Right ventricle myocardium inferior (tissue), 1 donor: ENCODE data around the gene SPNS3. TPM values are rescaled to one million over a fixed set of nuclear protein-coding genes. Genes with fewer than 3 reads are reported as not detected.

Experiments used
- ATAC-seq: fragments of 200-7000 bp; cut with Tn5 transposase; one replicate; pipeline ENCODE4 v1.9.1; 2020; ENCODE audit warnings: mild to moderate bottlenecking, moderate library complexity
- DNase-seq: peaks from one replicate; pipeline ENCODE4 v3.0.0; 2021; ENCODE audit errors: missing footprints
- intact Hi-C: fragments of 100-400 bp; cut with DNase I; formaldehyde crosslinking; loops from one replicate; pipeline ENCODE4 v1.11.0; 2022
- total RNA-seq: library from RNA; stranded (reverse); fragmentation: NEBNext Ultra II Directional; extraction: Animal tissue kit (Norgen Biotek cat#: 25700); gene quantifications from one replicate; pipeline ENCODE4 v1.2.1, GENCODE V29; 2021
- donor health status: DM: no; HTN: yes; CAD: no; lungs with severe emphysema.

Gene SPNS3
- total RNA-seq, 1 donor from 2014 or later = 0.35 TPM

- ATAC-seq (no peak), DNase-seq (no peak)
- intact Hi-C loops = no loop called here
These were observed 20.3 kb downstream of the SPNS3 start for GRCh38 chr17:4453812-4454591.

- ATAC-seq = no peak
- intact Hi-C loops = no loop called here
These were observed 26.9 kb downstream of the SPNS3 start for GRCh38 chr17:4460661-4461060.

GRCh38 chr17:4463818-4464476 is 30.2 kb downstream of the SPNS3 start:
- ATAC-seq (peak; percentile 72), DNase-seq (no peak)
- intact Hi-C loops = no loop called here

More at GRCh38 chr17:4460661-4461060, 26.9 kb downstream of the SPNS3 start:
- no peak for DNase-seq

GRCh38 chr17:4465786-4466185 is 32.0 kb downstream of the SPNS3 start:
- DNase-seq = peak; percentile 32
- no peak for ATAC-seq
- intact Hi-C loops = no loop called here

- intact Hi-C loops = no loop called here
- DNase-seq = peak; percentile 1
- no peak for ATAC-seq
These were observed 33.5 kb downstream of the SPNS3 start for GRCh38 chr17:4467287-4467686.

- intact Hi-C loops = no loop called here
- DNase-seq = peak; percentile 37
- peak; percentile 84 for ATAC-seq
These were observed 35.8 kb downstream of the SPNS3 start for GRCh38 chr17:4469552-4469951.

- ATAC-seq (no peak), DNase-seq (no peak)
- intact Hi-C loops = loop anchor here (10.0 kb wide), 1 partner anchor 63 kb away; no protein-coding TSS in a partner anchor
These were observed 38.5 kb downstream of the SPNS3 start for GRCh38 chr17:4472286-4472685.

- no peak for DNase-seq
These were observed 40.4 kb downstream of the SPNS3 start for GRCh38 chr17:4474093-4474492.

GRCh38 chr17:4475001-4475400 is 41.3 kb downstream of the SPNS3 start:
- intact Hi-C loops = loop anchor here (10.0 kb wide), 1 partner anchor 60 kb away; no protein-coding TSS in a partner anchor
- DNase-seq = no peak
- ATAC-seq = no peak

More at GRCh38 chr17:4474093-4474492, 40.4 kb downstream of the SPNS3 start:
- intact Hi-C loops = loop anchor here (10.0 kb wide), 1 partner anchor 61 kb away; no protein-coding TSS in a partner anchor
- peak; percentile 88 for ATAC-seq

GRCh38 chr17:4475463-4475862 is 41.7 kb downstream of the SPNS3 start:
- intact Hi-C loops = loop anchor here (10.0 kb wide), 1 partner anchor 59 kb away; no protein-coding TSS in a partner anchor
- no peak for ATAC-seq
- no peak for DNase-seq

GRCh38 chr17:4476017-4476416 is 42.3 kb downstream of the SPNS3 start:
- DNase-seq (no peak), ATAC-seq (no peak)
- intact Hi-C loops = loop anchor here (10.0 kb wide), 1 partner anchor 59 kb away; no protein-coding TSS in a partner anchor

GRCh38 chr17:4476511-4477070 is 42.9 kb downstream of the SPNS3 start:
- ATAC-seq (no peak), DNase-seq (no peak)
- intact Hi-C loops = loop anchor here (10.0 kb wide), 1 partner anchor 58 kb away; no protein-coding TSS in a partner anchor

- ATAC-seq (no peak), DNase-seq (no peak)
- intact Hi-C loops = loop anchor here (10.0 kb wide), 1 partner anchor 57 kb away; no protein-coding TSS in a partner anchor
These were observed 43.6 kb downstream of the SPNS3 start for GRCh38 chr17:4477255-4477791.

GRCh38 chr17:4478318-4478830 is 44.6 kb downstream of the SPNS3 start:
- intact Hi-C loops = loop anchor here (10.0 kb wide), 1 partner anchor 56 kb away; no protein-coding TSS in a partner anchor
- no peak for ATAC-seq

GRCh38 chr17:4479340-4479981 is 45.7 kb downstream of the SPNS3 start:
- ATAC-seq (no peak), DNase-seq (no peak)
- intact Hi-C loops = loop anchor here (10.0 kb wide), 1 partner anchor 55 kb away; no protein-coding TSS in a partner anchor

More at GRCh38 chr17:4478318-4478830, 44.6 kb downstream of the SPNS3 start:
- no peak for DNase-seq

- no peak for ATAC-seq
- DNase-seq = peak; percentile 41
- intact Hi-C loops = loop anchor here (10.0 kb wide), 1 partner anchor 55 kb away; no protein-coding TSS in a partner anchor
These were observed 46.4 kb downstream of the SPNS3 start for GRCh38 chr17:4479982-4480751.
